ENCODE measurements around the gene NTSR1.

Gene NTSR1

DNA sequence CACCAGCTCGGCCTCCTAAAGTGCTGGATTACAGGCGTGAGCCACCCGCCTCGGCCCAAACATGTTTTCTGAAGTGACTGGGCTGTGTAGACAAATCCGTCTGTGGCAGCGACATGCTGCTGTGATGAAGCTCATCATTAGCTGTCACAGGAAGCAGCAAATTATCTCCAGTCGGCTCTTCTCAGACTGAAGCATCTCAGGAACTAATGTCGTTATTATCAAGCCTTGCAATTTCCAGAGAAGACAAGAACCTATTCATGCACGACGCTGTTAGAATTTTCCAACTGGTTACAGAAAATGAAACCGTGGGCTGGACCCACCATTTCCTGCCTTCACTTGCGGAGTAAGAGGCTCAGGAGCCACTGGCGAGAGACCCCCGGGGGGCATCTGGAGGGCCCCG is 17.1 kb upstream of the NTSR1 start:
- DNase-seq (ENCODE audit: low read depth) = no peak

DNA sequence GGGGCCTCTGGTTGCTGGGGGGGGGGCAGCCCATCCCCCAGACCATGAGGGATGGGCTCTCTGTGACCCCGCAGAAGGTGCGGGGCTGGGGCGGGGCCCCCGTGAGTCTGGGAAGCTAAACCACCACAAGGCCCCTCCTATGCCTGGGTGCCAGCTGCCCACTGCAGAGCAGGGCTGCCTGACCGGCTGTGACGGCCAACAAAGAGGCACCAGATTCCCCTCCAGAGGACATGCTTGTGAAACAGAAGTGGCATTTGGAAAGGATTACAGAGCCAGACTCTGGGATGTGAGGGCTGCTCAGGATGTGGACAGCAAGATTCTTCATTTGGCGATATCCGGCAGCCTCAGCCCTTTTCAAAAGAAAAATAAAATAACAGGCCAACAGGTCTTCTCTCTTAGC is 16.5 kb upstream of the NTSR1 start:
- DNase-seq (ENCODE audit: low read depth) = no peak

More for the DNA sequence above, 17.1 kb upstream of the NTSR1 start:
- H3K4me3 ChIP-seq (ENCODE audit: low read depth, low read length) = no peak overlapping the region

DNA sequence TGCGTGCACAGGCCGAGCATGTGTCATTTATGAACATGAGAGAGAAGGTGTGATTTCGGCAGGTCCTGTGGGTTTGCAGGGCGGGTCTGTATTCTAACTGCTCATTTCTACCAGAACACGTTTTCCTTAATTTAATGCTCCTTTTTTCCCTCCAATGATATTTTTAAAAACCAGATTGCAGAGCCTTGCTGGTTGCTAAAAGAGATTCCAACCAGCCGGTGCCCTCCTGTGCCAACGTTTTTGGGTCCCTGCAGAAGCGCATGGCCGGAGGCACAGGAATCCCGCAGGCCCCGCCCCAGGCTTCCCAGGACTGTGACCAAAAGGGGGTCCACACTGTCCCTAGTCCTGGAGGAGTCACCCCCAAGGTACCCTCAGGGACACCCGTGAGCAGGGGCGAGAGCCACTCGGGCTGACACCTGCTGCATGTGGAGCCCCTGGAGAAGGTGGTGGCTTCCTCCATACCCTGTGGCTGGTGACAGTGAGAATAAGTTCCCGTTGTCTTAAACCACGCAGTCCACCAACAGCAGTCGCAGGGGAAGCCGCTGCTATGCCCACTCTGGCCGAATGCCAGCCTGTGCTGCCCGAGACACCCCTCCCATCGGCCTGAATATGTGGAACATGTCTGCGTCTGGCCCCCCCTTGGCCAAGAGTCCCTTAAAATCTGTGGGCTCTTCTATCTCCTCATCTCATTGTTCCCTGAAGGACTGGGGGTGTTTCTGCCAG is 15.7 kb upstream of the NTSR1 start:
- no peak overlapping the region for H3K4me3 ChIP-seq (ENCODE audit: low read depth, low read length)
- no peak for DNase-seq (ENCODE audit: low read depth)

More for the DNA sequence above, 16.5 kb upstream of the NTSR1 start:
- H3K4me3 ChIP-seq (ENCODE audit: low read depth, low read length) = no peak overlapping the region

DNA sequence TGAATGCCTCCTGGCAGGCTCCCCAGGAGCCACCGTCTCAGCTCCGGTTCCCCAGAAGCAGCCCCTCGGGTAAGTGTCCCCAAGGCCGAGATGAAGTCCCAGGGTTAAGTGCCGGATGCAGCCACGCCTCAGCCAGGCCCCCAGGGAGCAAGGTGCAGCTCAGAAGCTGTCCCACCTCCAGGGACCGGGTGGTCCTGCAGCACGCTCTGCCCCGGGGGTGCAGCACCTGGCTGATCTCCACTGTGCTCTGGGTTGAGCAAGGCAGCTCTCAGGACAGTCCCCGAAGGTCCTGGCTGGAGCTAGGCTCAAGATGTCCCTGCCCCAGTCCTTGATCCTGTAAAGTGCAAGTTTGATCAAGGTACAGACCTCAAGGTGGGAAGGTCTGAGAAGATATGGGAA is 15.1 kb upstream of the NTSR1 start:
- no peak overlapping the region for H3K4me3 ChIP-seq (ENCODE audit: low read depth, low read length)
- no peak for DNase-seq (ENCODE audit: low read depth)

DNA sequence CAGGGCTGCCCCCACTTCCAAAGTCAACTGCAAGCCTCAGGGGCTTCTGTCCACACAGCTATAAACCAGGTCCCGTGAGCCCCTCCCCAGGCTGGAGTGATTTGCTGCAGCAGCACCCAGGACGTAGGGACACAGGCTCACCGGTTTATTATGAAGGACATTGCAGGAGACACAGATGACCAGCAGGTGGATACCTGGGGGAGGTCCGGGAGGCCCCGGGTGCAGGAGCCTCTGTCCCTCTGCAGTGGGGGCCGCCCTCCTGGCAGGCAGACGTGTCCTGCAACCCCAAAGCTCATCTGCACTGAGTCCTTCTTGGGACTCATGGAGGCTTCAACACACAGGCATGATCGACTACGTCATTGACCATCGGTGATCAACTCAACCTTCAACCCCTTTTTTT is 14.5 kb upstream of the NTSR1 start:
- no peak overlapping the region for H3K4me3 ChIP-seq (ENCODE audit: low read depth, low read length)
- DNase-seq (ENCODE audit: low read depth) = no peak

DNA sequence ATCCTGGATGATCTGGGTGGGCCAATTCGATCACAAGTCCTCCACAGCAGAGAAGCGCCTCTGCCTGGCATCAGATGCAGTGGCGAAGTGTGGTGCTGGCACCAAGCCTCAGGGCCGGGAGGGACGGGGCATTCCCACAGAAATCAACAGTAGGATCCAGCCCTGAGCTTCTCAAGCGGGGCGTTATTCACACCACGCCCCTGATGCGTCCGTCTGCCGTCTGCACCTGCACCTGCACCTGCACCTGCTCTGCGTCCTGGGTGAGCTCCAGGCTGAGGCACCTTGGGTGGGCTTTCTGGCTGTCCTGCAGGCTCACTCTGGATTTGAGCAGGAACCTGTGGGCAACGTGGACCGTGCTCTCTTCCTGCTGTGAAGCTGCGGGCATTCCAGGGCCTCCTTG is 13.8 kb upstream of the NTSR1 start:
- DNase-seq (ENCODE audit: low read depth) = no peak
- H3K4me3 ChIP-seq (ENCODE audit: low read depth, low read length) = no peak overlapping the region

DNA sequence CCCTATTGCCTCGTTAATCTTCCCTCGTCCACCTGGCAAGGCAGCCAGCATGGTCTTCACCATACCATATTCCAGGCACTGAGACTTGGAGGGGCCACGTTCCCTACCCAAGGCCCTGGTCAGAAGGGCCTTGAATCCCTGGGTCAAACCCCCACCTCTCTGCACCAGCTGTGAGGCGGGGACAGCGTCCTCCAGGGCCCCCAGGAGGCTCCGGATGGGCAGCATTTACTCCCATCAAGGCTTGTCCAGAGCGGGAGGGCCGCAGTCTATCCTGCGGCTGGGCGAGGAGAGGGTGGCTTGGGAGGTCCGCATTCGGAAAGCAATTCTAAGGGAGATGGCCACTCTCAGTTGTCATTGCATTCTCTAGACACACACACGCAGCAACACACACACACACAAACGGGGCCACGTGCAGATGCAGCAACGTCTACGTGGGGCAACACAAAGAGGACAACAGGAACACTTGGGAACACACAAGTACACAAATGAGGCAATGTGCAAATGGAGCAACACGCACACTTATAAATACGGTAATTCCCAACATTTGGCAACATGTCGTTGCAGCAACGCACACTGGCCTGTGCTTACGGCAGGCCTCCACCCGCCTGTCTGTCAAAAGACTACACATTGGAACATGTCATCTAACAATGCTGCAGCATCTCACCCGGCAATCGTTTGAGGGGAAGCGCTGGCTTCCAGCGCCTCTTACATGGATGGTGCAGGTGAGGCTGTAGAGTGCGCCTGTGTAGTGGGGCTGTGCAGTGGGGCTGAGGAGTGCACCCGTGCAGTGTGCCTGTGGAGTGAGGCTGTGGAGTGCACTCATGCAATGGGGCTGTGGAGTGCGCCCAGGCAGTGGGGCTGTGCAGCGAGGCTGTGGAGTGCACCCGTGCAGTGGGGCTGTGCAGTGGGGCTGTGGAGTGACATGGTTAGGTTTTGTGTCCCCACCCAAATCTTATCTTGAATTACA is 12.9 kb upstream of the NTSR1 start:
- H3K4me3 ChIP-seq (ENCODE audit: low read depth, low read length) = no peak overlapping the region
- DNase-seq (ENCODE audit: low read depth) = no peak

DNA sequence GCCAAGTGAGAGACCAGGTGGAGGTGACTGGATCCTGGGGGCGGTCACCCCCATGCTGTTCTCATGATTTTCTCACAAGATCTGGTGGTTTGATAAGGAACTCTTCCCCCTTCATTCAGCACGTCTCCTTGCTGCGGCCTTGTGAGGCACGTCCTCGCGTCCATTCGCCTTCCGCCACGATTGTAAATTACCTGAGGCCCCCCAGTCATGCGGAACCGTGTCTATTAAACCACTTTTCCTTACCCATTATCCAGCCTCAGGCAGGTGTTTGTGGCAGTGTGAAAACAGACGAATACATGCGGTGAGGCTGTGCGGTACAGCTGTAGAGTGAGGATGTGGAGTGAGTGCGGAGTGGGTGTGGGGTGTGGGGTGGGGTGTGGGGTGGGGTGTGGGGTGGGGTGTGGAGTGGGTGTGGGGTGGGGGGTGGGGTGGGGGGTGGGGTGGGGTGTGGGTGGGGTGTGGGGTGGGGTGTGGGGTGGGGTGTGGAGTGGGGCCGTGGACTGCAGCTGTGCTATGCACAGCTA is 12.1 kb upstream of the NTSR1 start:
- DNase-seq (ENCODE audit: low read depth) = no peak
- no peak overlapping the region for H3K4me3 ChIP-seq (ENCODE audit: low read depth, low read length)

DNA sequence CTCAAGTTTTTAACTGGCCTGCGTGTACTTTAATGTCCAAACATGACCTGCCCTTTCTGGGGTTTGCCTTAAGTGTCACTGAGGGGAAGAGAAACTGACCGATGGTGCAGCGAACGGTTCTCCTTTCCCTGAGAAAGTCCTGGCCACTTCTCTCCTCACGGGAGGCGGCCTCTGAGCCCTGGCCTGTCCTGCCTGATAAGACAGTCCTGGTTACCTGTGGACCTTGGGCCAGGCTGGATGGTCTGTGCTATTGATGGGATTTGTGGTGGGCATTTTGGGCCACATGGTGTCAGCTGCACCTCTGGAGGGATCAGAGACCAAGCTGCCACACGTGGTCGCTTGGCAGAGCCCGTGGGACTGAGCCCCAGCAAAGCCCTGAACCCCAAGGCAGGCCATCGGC is 11.6 kb upstream of the NTSR1 start:
- H3K4me3 ChIP-seq (ENCODE audit: low read depth, low read length) = no peak overlapping the region
- DNase-seq (ENCODE audit: low read depth) = no peak

DNA sequence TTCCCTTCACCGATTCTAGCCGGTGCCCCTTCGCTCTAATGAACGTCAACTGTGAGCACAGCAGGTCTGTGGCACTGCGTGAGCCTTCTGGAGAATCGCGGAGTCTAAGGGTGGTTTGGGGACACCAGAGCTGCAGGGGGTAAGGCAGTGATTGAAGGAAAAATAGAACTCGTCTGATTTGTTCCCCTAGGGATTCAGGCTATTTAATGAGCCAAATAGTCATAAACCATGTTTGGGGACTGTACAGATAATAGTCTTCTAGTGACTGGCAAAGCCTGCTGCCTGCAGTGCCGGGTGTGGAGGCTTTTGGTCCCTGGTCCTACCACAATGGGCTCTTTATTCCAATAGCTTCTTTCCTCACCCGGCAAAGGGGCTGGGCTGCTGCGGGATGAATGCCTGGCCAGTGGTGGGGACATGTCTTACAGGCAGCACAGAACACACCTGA is 11.1 kb upstream of the NTSR1 start:
- no peak for DNase-seq (ENCODE audit: low read depth)

DNA sequence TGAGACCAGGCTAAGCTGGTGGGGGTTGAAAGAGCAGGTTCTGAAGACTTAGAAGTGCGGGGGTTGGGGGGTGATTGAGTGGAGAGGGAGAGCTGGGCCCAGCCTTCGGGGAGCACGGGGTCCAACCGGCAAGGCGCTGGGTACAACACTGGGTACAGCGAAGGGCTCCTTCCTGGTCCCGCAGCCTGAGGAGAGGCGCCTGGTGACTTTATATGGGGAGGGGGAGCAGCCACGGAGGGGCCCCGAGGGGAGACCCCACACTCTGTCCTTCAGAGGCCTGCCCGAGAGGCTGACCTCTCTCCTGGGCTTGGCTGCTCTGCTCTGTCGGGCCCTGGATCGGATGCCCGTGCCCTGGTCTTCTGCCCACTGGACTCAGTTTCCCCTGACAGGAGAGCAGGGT is 10.4 kb upstream of the NTSR1 start:
- no peak overlapping the region for H3K4me3 ChIP-seq (ENCODE audit: low read depth, low read length)
- no peak for DNase-seq (ENCODE audit: low read depth)

More for the DNA sequence above, 11.1 kb upstream of the NTSR1 start:
- no peak overlapping the region for H3K4me3 ChIP-seq (ENCODE audit: low read depth, low read length)

DNA sequence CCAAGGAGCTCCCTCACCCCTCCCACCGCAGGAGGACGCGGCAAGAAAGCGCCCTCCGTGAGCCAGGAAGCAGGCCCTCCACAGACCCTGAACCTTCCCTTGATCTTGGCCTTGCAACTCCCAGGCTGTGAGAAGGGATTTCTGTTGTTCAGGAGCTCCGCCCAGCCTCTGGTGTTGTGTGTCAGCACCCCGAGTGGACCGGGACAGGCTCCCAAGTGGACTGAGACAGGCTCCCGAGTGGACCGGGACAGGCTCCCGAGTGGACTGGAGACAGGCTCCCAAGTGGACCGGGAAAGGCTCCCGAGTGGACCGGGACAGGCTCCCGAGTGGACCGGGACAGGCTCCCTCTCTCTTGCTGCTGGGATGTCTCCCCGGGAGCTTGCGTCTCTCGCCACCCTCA is 9.3 kb upstream of the NTSR1 start:
- DNase-seq (ENCODE audit: low read depth) = no peak
- no peak overlapping the region for H3K4me3 ChIP-seq (ENCODE audit: low read depth, low read length)

DNA sequence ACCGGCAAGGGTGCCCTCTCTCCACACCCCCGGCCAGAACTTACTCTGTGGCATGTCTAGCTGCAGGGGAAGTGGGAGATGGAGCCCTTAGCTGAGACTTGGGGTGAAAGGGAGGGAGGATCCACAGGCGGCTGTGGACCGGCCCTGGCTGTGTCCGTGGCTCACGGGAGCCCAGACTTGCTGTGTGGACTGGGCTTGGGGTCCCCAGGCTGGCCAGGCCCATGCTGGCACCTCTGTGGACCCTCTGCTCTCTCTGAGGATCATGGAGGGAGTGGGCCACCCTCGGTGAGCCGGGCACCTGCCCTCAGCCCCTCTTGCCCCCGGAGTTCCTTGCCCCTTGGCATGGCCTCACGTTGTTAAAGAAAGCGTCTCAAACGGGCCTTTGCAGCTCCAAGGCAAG is 8.9 kb upstream of the NTSR1 start:
- DNase-seq (ENCODE audit: low read depth) = no peak
- no peak overlapping the region for H3K4me3 ChIP-seq (ENCODE audit: low read depth, low read length)

DNA sequence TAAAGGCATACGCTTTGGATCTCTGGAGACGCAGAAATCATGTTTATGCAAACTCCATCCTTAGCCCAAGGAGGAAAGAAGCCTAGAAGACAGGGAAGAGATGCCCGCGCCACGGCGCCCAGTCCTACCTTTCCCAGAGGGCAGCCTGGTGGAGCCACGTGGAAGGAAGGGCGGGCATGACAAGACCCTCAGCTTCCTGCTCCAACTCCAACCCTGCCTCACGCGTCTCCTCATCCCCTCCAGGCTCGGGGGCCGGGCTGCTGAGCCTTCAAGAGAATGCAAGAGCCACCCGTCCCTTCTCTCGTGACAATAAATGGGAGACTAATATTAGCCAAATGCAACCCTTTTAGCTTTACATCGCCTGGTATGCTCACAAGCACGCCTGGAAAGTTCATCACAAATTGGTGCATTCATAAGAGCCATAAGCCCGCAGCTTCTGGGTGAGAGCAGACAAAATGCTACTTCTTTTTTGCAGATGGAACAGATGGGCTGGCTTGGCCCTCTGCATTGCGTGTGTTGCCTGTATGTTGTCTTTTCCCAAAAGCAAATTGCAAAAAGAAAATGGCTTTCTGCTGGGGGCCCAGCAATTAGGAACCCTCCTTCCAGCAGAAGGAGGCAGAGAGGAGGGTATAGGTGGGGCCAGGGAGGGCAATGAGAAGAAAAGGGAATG is 8.2 kb upstream of the NTSR1 start:
- no peak overlapping the region for H3K4me3 ChIP-seq (ENCODE audit: low read depth, low read length)
- no peak for DNase-seq (ENCODE audit: low read depth)

DNA sequence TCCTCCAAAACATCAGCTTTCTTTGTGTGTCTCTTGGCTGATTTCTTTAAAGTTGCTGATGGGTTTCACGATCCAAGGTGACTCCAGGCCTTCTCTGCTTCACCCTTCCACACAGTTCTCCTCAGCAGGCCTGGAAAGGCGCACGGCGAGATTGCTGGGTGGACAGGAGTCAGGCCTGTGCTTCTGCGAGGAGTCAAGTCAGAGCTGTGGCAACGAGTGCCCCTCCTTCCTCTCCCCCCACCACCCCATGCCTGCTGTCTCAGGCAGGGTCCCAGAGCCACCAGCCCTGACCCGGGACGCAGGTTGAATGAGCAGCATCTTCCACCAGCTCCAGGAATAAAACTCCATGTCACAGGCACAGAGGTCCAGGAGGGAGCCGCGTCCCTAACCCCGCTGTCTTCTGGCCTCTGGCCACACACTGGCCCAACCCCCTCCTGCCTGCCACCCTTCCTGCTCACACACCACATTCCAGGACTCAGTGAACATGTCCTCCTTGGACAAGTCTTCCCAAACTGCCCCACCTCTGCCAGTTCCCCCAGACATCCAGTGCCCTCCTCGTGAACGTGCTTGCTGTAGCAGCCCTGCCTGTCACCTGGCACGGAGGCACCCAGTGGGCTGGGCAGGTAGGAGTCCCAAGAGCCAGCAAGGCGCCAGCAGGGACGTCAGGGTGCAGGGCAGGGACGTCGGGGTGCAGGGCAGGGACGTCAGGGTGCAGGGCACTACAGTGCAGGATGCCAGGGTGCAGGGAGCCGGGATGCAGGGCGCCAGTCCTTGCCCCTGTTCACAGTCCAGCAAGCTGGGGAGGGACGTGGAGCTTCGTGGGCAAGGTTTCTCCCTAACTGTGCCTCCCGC is 7.2 kb upstream of the NTSR1 start:
- no peak overlapping the region for H3K4me3 ChIP-seq (ENCODE audit: low read depth, low read length)
- no peak for DNase-seq (ENCODE audit: low read depth)

DNA sequence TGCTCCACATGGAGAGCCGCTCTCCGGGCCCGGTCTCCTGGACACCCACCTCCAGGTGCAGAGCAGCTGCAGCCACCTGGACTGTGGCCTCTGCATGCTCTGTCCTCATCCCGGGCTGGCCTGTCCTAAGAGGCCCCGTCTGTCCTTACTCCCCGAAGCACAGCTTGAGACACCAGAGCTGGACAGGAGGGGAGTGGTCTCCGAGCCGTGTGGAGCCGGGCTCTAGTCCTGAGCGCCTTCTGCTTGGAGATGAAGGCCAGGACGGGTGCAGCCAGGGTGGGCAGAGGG is 6.7 kb upstream of the NTSR1 start:
- DNase-seq (ENCODE audit: low read depth) = no peak
- no peak overlapping the region for H3K4me3 ChIP-seq (ENCODE audit: low read depth, low read length)

DNA sequence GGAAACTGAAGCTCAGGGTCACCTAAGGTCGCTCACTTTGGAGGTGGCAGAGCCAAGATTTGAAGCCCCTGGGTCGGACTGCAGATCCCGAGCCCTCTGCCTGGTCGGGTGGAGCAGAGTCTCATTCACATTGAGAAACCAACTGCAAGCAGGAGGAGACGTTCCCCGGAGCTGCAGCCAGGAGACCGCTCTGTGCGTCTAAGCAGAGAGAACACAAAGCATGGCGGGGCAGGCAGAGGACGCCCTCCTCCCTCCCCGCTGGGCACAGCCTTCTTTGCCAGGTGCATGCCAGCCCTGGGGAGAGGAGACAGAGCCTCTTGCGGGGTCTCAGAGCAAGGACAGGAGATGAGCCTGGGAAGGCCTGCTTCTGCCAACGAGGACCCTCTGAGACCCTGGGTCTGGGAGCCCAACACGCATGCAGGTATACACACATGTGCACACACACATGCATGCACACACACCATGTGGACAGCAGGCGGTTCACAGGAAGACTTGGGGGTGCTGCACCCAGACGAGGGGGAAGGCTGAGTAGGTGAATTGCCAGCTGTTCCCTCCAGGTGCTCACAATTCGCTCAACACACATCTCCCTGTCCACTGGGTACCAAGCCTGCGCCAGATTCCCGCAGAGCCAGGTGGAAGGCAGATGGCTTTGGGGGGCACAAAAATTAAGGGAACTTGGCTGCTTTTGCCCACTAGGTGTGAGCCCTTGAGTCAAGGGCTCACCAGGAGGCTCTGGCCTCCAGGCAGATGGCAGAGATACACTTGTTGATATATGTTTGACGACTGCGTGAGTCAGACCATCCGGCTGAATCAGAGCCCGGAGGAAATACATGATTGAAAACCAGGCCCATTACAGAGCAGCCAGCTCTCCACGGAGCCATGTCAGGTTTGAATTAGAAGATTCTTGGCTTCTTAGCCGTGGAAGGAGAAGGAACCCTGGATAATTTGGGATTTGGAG is 5.5 kb upstream of the NTSR1 start:
- DNase-seq (ENCODE audit: low read depth) = peak; percentile 53

DNA sequence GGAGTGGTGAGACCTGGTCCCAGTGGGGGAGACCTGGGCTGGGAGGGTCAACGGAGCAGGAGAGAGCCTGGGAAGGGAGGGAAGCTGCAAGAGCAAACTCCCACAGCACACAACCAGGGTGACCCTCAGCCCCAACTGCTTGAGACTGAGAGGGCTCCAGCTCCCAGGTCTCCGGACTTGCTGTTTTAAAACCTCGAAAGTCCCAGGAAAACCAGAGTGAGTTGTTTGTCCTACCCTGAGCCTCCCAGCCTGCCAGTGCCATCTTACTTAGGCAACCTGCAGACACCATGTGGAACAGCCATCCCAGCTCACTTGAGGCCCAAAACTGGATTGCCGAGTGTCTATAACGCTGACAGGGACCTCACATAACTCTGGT is 4.8 kb upstream of the NTSR1 start:
- no peak overlapping the region for H3K4me3 ChIP-seq (ENCODE audit: low read depth, low read length)
- no peak for DNase-seq (ENCODE audit: low read depth)

More for the DNA sequence above, 5.5 kb upstream of the NTSR1 start:
- no peak overlapping the region for H3K4me3 ChIP-seq (ENCODE audit: low read depth, low read length)

All from skeletal muscle cell (primary cell).